Activated T-cell treated with anti-CD3 and anti-CD28 coated beads, Interleukin-2, amount 50 U/mL, for 24 hours (primary cell): Measurements from ENCODE around the gene DNAJC1.

Experiments
- DNase-seq: peaks from one replicate; pipeline ENCODE4 v3.0.0-alpha.2; 2020
- H3K27ac Mint-ChIP-seq: 2 replicates; pipeline ENCODE4 v1.8.0; 2020; ENCODE audit warnings: mild to moderate bottlenecking, mixed read lengths
- H3K27me3 Mint-ChIP-seq: 2 replicates; pipeline ENCODE4 v1.8.0; 2020; ENCODE audit warnings: mixed read lengths
- H3K36me3 Mint-ChIP-seq: 2 replicates; pipeline ENCODE4 v1.8.0; 2020; ENCODE audit warnings: low read depth, mixed read lengths
- H3K4me1 Mint-ChIP-seq: 2 replicates; pipeline ENCODE4 v1.8.0; 2020; ENCODE audit warnings: low read depth, mixed read lengths
- H3K4me3 Mint-ChIP-seq: 2 replicates; pipeline ENCODE4 v1.8.0; 2020; ENCODE audit warnings: mild to moderate bottlenecking, moderate library complexity, mixed read lengths
- H3K9me3 Mint-ChIP-seq: 2 replicates; pipeline ENCODE4 v1.8.0; 2020; ENCODE audit warnings: mixed read lengths

DNAJC1 gene

GRCh38 chr10:21924511-21924910, 79.0 kb downstream of the DNAJC1 start:
- no peak overlapping the region for H3K27ac Mint-ChIP-seq
- DNase-seq = no peak
- no peak overlapping the region for H3K4me3 Mint-ChIP-seq
- no peaks in the 10 kb centered on the region for H3K9me3 Mint-ChIP-seq
- H3K36me3 Mint-ChIP-seq = peaks cover 17% of the 10 kb centered on the region
- no peaks in the 10 kb centered on the region for H3K27me3 Mint-ChIP-seq
- no peaks in the 10 kb centered on the region for H3K4me1 Mint-ChIP-seq

- Mint-ChIP-seq H3K4me3 (no peak overlapping the region), H3K9me3 (no peaks in the 10 kb centered on the region), H3K4me1 (no peaks in the 10 kb centered on the region), H3K27ac (no peak overlapping the region), H3K36me3 (peaks cover 22% of the 10 kb centered on the region), H3K27me3 (no peaks in the 10 kb centered on the region)
- DNase-seq = no peak
Measured at GRCh38 chr10:21920633-21921032, 82.9 kb downstream of the DNAJC1 start.

- H3K27me3 Mint-ChIP-seq = no peaks in the 10 kb centered on the region
- no peaks in the 10 kb centered on the region for H3K9me3 Mint-ChIP-seq
- no peak overlapping the region for H3K27ac Mint-ChIP-seq
- H3K4me3 Mint-ChIP-seq = no peak overlapping the region
- H3K4me1 Mint-ChIP-seq = no peaks in the 10 kb centered on the region
- peaks cover 22% of the 10 kb centered on the region for H3K36me3 Mint-ChIP-seq
- no peak for DNase-seq
Measured at GRCh38 chr10:21919906-21920305, 83.6 kb downstream of the DNAJC1 start.

- no peak for DNase-seq
- no peak overlapping the region for H3K4me3 Mint-ChIP-seq
- H3K36me3 Mint-ChIP-seq = peaks cover 22% of the 10 kb centered on the region
- no peaks in the 10 kb centered on the region for H3K4me1 Mint-ChIP-seq
- H3K27ac Mint-ChIP-seq = no peak overlapping the region
- H3K9me3 Mint-ChIP-seq = no peaks in the 10 kb centered on the region
- no peaks in the 10 kb centered on the region for H3K27me3 Mint-ChIP-seq
Measured at GRCh38 chr10:21919117-21919516, 84.4 kb downstream of the DNAJC1 start.

GRCh38 chr10:21912625-21913024, 90.9 kb downstream of the DNAJC1 start:
- no peak for DNase-seq
- peaks cover 26% of the 10 kb centered on the region for H3K36me3 Mint-ChIP-seq
- H3K4me1 Mint-ChIP-seq = peaks cover 17% of the 10 kb centered on the region
- H3K9me3 Mint-ChIP-seq = no peaks in the 10 kb centered on the region
- H3K27me3 Mint-ChIP-seq = no peaks in the 10 kb centered on the region
- peak overlapping the region; percentile 63 for H3K27ac Mint-ChIP-seq
- H3K4me3 Mint-ChIP-seq = no peak overlapping the region

GRCh38 chr10:21910798-21911197, 92.7 kb downstream of the DNAJC1 start:
- H3K4me3 Mint-ChIP-seq = no peak overlapping the region
- H3K27ac Mint-ChIP-seq = no peak overlapping the region

GRCh38 chr10:21907436-21907835, 96.1 kb downstream of the DNAJC1 start:
- DNase-seq = no peak
- Mint-ChIP-seq H3K36me3 (peaks cover 42% of the 10 kb centered on the region), H3K4me3 (no peak overlapping the region), H3K9me3 (no peaks in the 10 kb centered on the region), H3K27ac (no peak overlapping the region), H3K27me3 (no peaks in the 10 kb centered on the region), H3K4me1 (peaks cover 4% of the 10 kb centered on the region)

More at GRCh38 chr10:21910798-21911197, 92.7 kb downstream of the DNAJC1 start:
- Mint-ChIP-seq H3K9me3 (no peaks in the 10 kb centered on the region), H3K4me1 (peaks cover 17% of the 10 kb centered on the region), H3K27me3 (no peaks in the 10 kb centered on the region), H3K36me3 (peaks cover 23% of the 10 kb centered on the region)
- DNase-seq = no peak

GRCh38 chr10:21904930-21905329, 98.6 kb downstream of the DNAJC1 start:
- DNase-seq = no peak
- H3K4me3 Mint-ChIP-seq = no peak overlapping the region
- H3K27ac Mint-ChIP-seq = no peak overlapping the region

GRCh38 chr10:21899736-21900135, 103.8 kb downstream of the DNAJC1 start:
- Mint-ChIP-seq H3K27ac (no peak overlapping the region), H3K4me1 (no peaks in the 10 kb centered on the region), H3K4me3 (no peak overlapping the region), H3K9me3 (peaks cover 5% of the 10 kb centered on the region), H3K36me3 (peaks cover 71% of the 10 kb centered on the region), H3K27me3 (no peaks in the 10 kb centered on the region)
- no peak for DNase-seq

More at GRCh38 chr10:21904930-21905329, 98.6 kb downstream of the DNAJC1 start:
- Mint-ChIP-seq H3K4me1 (no peaks in the 10 kb centered on the region), H3K9me3 (no peaks in the 10 kb centered on the region), H3K27me3 (no peaks in the 10 kb centered on the region), H3K36me3 (peaks cover 49% of the 10 kb centered on the region)

- Mint-ChIP-seq H3K9me3 (peaks cover 28% of the 10 kb centered on the region), H3K4me1 (peaks cover 6% of the 10 kb centered on the region), H3K36me3 (peaks cover 71% of the 10 kb centered on the region), H3K27me3 (no peaks in the 10 kb centered on the region), H3K4me3 (no peak overlapping the region), H3K27ac (peak overlapping the region; percentile 26)
- DNase-seq = no peak
Measured at GRCh38 chr10:21895932-21896331, 107.6 kb downstream of the DNAJC1 start.

- H3K27me3 Mint-ChIP-seq = no peaks in the 10 kb centered on the region
- peaks cover 28% of the 10 kb centered on the region for H3K9me3 Mint-ChIP-seq
- H3K36me3 Mint-ChIP-seq = peaks cover 68% of the 10 kb centered on the region
- no peak overlapping the region for H3K27ac Mint-ChIP-seq
- H3K4me1 Mint-ChIP-seq = peaks cover 13% of the 10 kb centered on the region
- DNase-seq = no peak
- H3K4me3 Mint-ChIP-seq = no peak overlapping the region
Measured at GRCh38 chr10:21894648-21895342, 108.7 kb downstream of the DNAJC1 start.

- Mint-ChIP-seq H3K4me3 (no peak overlapping the region), H3K27me3 (no peaks in the 10 kb centered on the region), H3K27ac (peak overlapping the region; percentile 50), H3K4me1 (peaks cover 30% of the 10 kb centered on the region), H3K36me3 (peaks cover 59% of the 10 kb centered on the region), H3K9me3 (peaks cover 29% of the 10 kb centered on the region)
- DNase-seq = no peak
Measured at GRCh38 chr10:21891439-21891838, 112.1 kb downstream of the DNAJC1 start.

- H3K4me1 Mint-ChIP-seq = peaks cover 31% of the 10 kb centered on the region
- peaks cover 40% of the 10 kb centered on the region for H3K9me3 Mint-ChIP-seq
- H3K27me3 Mint-ChIP-seq = no peaks in the 10 kb centered on the region
- no peak overlapping the region for H3K27ac Mint-ChIP-seq
- H3K4me3 Mint-ChIP-seq = no peak overlapping the region
- H3K36me3 Mint-ChIP-seq = peaks cover 62% of the 10 kb centered on the region
- DNase-seq = no peak
Measured at GRCh38 chr10:21889477-21890275, 113.9 kb downstream of the DNAJC1 start.

- DNase-seq = no peak
Measured at GRCh38 chr10:21888959-21889358, 114.6 kb downstream of the DNAJC1 start.

GRCh38 chr10:21885940-21886339, 117.6 kb downstream of the DNAJC1 start:
- DNase-seq = no peak
- peaks cover 25% of the 10 kb centered on the region for H3K4me1 Mint-ChIP-seq
- H3K36me3 Mint-ChIP-seq = peaks cover 51% of the 10 kb centered on the region
- no peaks in the 10 kb centered on the region for H3K27me3 Mint-ChIP-seq
- no peak overlapping the region for H3K4me3 Mint-ChIP-seq
- H3K9me3 Mint-ChIP-seq = peaks cover 18% of the 10 kb centered on the region
- no peak overlapping the region for H3K27ac Mint-ChIP-seq

More at GRCh38 chr10:21888959-21889358, 114.6 kb downstream of the DNAJC1 start:
- H3K4me1 Mint-ChIP-seq = peaks cover 31% of the 10 kb centered on the region
- H3K9me3 Mint-ChIP-seq = peaks cover 35% of the 10 kb centered on the region
- no peak overlapping the region for H3K4me3 Mint-ChIP-seq
- H3K36me3 Mint-ChIP-seq = peaks cover 57% of the 10 kb centered on the region
- no peaks in the 10 kb centered on the region for H3K27me3 Mint-ChIP-seq
- H3K27ac Mint-ChIP-seq = peak overlapping the region; percentile 11
